VCaP (cell line): Measurements from ENCODE around the gene SNX7.

Source experiments
- H3K27ac ChIP-seq: fragments of 450-650 bp; 2 replicates; pipeline ENCODE4 v1.5.1; 2017
- TF ChIP-seq, protein P1 (sequence below): fragments of 450-650 bp; conservative IDR thresholded peaks from 2 replicates; pipeline ENCODE4 v1.5.1; 2017; ENCODE audit warnings: mild to moderate bottlenecking, moderate library complexity

Gene SNX7

DNA sequence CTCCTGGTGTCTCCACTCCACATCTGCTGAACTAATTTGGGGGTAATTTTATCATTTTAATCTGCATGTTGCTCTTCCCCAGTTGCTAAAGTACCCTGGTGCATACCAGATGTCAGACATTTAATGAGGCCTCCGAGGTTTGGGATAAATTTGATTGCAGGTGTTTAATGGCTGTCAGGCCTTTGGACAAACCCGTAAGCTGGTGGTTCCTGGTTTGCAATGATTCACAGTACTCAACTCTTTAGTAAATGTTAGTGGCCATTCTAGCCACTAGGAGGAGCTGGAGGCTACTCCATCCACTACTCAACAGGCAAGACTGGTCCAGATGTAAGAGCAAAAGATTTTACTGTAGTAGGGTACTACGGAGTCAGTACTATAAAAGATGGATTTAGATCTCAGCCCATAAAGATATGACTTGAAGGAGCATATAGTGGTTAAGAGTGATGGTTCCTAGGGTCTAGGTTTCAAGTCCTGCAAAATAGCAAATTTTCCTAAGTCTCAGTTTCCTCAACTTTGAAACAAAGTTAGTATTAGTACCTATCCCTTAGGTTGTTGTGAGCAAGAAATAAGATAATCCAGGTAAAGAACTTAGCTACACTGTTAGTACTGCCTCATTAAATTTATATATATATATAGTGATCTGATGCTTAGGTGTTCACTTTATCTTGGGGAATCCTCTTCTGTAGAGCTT, 132.8 kb downstream of the SNX7 start:
- TF ChIP-seq, protein P1, sequence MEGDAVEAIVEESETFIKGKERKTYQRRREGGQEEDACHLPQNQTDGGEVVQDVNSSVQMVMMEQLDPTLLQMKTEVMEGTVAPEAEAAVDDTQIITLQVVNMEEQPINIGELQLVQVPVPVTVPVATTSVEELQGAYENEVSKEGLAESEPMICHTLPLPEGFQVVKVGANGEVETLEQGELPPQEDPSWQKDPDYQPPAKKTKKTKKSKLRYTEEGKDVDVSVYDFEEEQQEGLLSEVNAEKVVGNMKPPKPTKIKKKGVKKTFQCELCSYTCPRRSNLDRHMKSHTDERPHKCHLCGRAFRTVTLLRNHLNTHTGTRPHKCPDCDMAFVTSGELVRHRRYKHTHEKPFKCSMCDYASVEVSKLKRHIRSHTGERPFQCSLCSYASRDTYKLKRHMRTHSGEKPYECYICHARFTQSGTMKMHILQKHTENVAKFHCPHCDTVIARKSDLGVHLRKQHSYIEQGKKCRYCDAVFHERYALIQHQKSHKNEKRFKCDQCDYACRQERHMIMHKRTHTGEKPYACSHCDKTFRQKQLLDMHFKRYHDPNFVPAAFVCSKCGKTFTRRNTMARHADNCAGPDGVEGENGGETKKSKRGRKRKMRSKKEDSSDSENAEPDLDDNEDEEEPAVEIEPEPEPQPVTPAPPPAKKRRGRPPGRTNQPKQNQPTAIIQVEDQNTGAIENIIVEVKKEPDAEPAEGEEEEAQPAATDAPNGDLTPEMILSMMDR: peak; percentile 72
- H3K27ac ChIP-seq: peak overlapping the region; percentile 72; the same call in 1 of the 2 replicates

DNA sequence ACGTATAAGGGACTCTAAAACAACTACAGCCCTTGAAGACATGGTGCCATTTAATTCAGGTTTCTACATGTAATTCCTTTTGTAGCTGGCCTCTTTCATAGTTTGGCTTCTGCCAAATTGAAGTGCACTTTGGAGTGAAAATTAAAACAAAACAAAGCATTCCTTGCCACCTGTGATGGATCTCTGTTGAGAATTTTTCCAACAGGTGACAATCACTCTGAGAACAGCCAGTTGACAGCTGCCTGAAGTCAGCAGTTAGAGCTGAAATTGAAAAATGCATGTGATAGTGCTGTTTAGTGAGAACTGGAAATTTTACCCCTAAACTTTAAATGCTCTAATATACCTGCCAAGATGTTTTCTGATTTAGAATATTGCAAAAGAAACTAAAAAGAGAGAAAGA, 134.5 kb downstream of the SNX7 start:
- H3K27ac ChIP-seq: no peak overlapping the region
- TF ChIP-seq, protein P1: no peak

DNA sequence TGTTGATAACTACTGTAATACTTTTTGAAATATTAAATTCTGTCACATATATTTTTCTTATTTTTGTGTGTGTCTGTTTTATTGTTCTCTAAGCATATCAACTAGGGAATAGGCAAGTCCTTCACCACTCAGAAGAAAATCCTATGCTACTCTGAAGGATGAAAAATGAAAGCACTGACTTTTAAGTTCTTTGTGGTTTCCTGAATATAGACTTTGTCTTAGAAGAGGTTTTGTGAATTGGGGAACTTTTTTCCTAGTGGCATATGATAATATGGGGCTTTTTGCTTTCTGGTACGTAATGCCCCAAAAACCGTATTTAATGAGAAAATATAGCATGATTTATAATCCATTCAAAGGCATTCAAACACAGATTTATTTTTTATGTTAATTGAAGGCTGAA, 136.0 kb downstream of the SNX7 start:
- H3K27ac ChIP-seq: no peak overlapping the region
- TF ChIP-seq, protein P1: no peak
